Heart left ventricle (tissue), 16 donors: ENCODE results near the gene SLX9. TPM values are rescaled to one million over a fixed set of nuclear protein-coding genes. Genes with fewer than 3 reads are reported as not detected.
"Not testable (repeated sequence)": the region's sequence is repeated elsewhere in the genome, so short reads cannot be mapped to it uniquely, and the experiment has no call there.

Source experiments
- ATAC-seq, 4 donors: fragments of 200-7000 bp; cut with Tn5 transposase; one replicate each; pipeline ENCODE4 v1.9.1; 2020 to 2022; ENCODE audit warnings: moderate library complexity in 4 of 4, mild to moderate bottlenecking in 3 of 4, moderate number of reproducible peaks in 1 of 4
- DNase-seq, 5 donors: peaks; one replicate each; pipeline ENCODE4 v3.0.0-alpha.2; 2020
- H3K27ac ChIP-seq, 12 donors: fragments of 200-600 bp; sonication (generic) in 4 of 12; one replicate each; pipeline versions ENCODE4 v1.5.0 to v1.8.0; 2016 to 2022; ENCODE audit warnings: mild to moderate bottlenecking in 2 of 12
- H3K27me3 ChIP-seq, 9 donors: fragments of 200-600 bp; sonication (generic) in 2 of 9; one replicate each; pipeline versions ENCODE4 v1.5.1 to v1.8.0; 2016 to 2022; ENCODE audit warnings: mild to moderate bottlenecking in 3 of 9
- H3K36me3 ChIP-seq, 9 donors: fragments of 200-600 bp; sonication (generic) in 2 of 9; one replicate each; pipeline versions ENCODE4 v1.5.0 to v1.8.0; 2018 to 2022; ENCODE audit warnings: mild to moderate bottlenecking in 2 of 9
- H3K4me1 ChIP-seq, 12 donors: fragments of 200-600 bp; sonication (generic) in 4 of 12; one replicate each; pipeline versions ENCODE4 v1.5.0 to v1.8.0; 2016 to 2022; ENCODE audit warnings: mild to moderate bottlenecking in 3 of 12
- H3K4me3 ChIP-seq, 12 donors: fragments of 200-600 bp; sonication (generic) in 4 of 12; one replicate each; pipeline versions ENCODE4 v1.5.0 to v1.8.0; 2017 to 2022; ENCODE audit warnings: mild to moderate bottlenecking in 9 of 12, moderate library complexity in 4 of 12
- H3K9me3 ChIP-seq, 12 donors: fragments of 200-600 bp; sonication (generic) in 4 of 12; one replicate each; pipeline versions ENCODE4 v1.5.0 to v1.8.0; 2016 to 2022; ENCODE audit warnings: mild to moderate bottlenecking in 1 of 12
- CTCF ChIP-seq, 12 donors: fragments of 200-600 bp; sonication (generic) in 4 of 12; IDR thresholded peaks; one replicate each; pipeline versions ENCODE4 v1.5.0 to v1.8.0; 2018 to 2022; ENCODE audit warnings: antibody characterized with exemption in 12 of 12, mild to moderate bottlenecking in 5 of 12
- POLR2A ChIP-seq, 2 donors: fragments of 450-650 bp; IDR thresholded peaks; one replicate each; pipeline ENCODE4 v1.6.1; 2017; ENCODE audit warnings: antibody characterized with exemption in 2 of 2, mild to moderate bottlenecking in 2 of 2, moderate library complexity in 2 of 2
- WGBS, 4 donors: extraction: QIAGEN DNeasy Blood & Tissue Kit in 2 of 4; methylation state at CpG; one replicate each; pipeline versions ENCODE4 v1.1.5 to v1.1.7; 2013 to 2018; 5-methylcytosine and 5-hydroxymethylcytosine counted together
- intact Hi-C, 10 donors: fragments of 100-400 bp; cut with DNase I; formaldehyde crosslinking; loops; one replicate each; pipeline versions ENCODE4 v1.11.1 to v1.14.2; 2022
- polyA plus RNA-seq, 2 donors: library from polyadenylated mRNA; stranded (reverse); fragments of 200-250 nt; gene quantifications; one replicate each; pipeline ENCODE4 v1.2.3, GENCODE V29; 2013
- total RNA-seq, 9 donors: library from RNA; depleted of rRNA in 2 of 9; stranded (reverse); fragments of >200 nt in 2 of 9; fragmentation: NEBNext Ultra II Directional in 3 of 9; extraction: Animal tissue kit (Norgen Biotek cat#: 25700) in 3 of 9; gene quantifications; one replicate each; pipeline versions ENCODE4 v1.1.0 to v1.2.4, GENCODE V29; 2016 to 2023
- donor health status: ischemic (EF 13 %, LVEDD 7.1; RV severe dilation, severe dysfunction).
- donor health status: healthy with polysubstance abuse.
- donor health status: DM: no; HTN: yes; CAD: no.
- donor health status: DM: no; HTN: no; CAD: no.
- donor health status: ischemic (EF 25% LVEDD 6.9; RV normal size, moderate dysfunction).
- donor health status: ischemic (EF 25% LVEDD 5.7; RV mildly dilated, moderate dysfunction).
- donor health status: healthy.
- donor health status: DM: yes; HTN: yes; CAD: no.
- donor health status: ischemic (EF 35%, LVEDD 5.7; RV mildly dilated, moderate dysfunction).
- donor health status: nonischemic (EF 11% LVEDD 7.7; RV severe dilation, severe dysfunction).
- donor health status: DM: yes; HTN: yes; CAD: no.
- donor health status: PGD.
- donor health status: ischemic (EF 29% LVEDD 5.4; RV normal size, mild dysfunction).
- donor health status: nonischemic (EF 23%, LVEDD 6.1; RV moderate dilation, normal function).

Gene SLX9
- total and polyA plus RNA-seq, 11 donors = 38.5 to 77.8 (median 49.1) TPM

DNA sequence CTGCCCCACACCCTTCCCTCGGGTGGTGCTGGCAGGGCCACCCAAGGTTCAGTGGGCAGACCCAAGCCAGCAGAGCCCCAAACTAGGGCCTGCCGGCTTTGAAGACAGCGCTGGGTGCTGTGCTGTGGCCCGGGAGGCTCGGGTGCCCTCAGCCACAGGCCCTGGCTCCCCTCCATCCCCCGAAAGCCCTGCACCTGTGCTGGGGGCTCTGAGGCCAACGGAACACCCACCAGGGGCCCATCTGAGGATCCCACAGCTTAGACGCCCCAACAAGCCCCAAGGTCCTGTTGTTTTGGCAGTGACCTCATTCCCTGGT is 27.7 kb upstream of the SLX9 start:
- DNase-seq (peak in 2 of 5 donors; percentile 28 to 67), ATAC-seq (peak in 1 of 4 donors; percentile 9)
- 76 to 100% (median 84%) methylated on average over 2 to 8 of the region's 8 CpGs for WGBS, 4 donors
- Histone ChIP-seq H3K36me3 (peaks cover 0 to 26% (median 0%) of the 10 kb centered on the region in 9 donors), H3K4me3 (peak overlapping the region in 1 of 12 donors; percentile 35), H3K27ac (peak overlapping the region in 4 of 12 donors; percentile 35 to 88 (median 42)), H3K4me1 (peaks cover 0 to 97% (median 7%) of the 10 kb centered on the region in 12 donors), H3K27me3 (no peaks in the 10 kb centered on the region), H3K9me3 (no peaks in the 10 kb centered on the region)
- TF ChIP-seq CTCF (IDR thresholded peaks at IDR 0.05) (no peak), POLR2A (IDR thresholded peaks at IDR 0.05) (no peak)
- intact Hi-C loops = loop anchor here in 1 of 10 donors (10.0 kb wide), 1 partner anchor 407 kb away; no protein-coding TSS in a partner anchor

- peak in 2 of 5 donors; percentile 12 to 51 for DNase-seq
- Histone ChIP-seq H3K36me3 (peaks cover 0 to 27% (median 0%) of the 10 kb centered on the region in 9 donors), H3K4me1 (peaks cover 0 to 97% (median 7%) of the 10 kb centered on the region in 12 donors), H3K27ac (peak overlapping the region in 2 of 12 donors; percentile 37 to 90), H3K4me3 (peak overlapping the region in 1 of 12 donors; percentile 35)
- WGBS, 4 donors = 70 to 89% (median 82%) methylated on average over 6 to 19 of the region's 25 CpGs
- intact Hi-C loops = loop anchor here in 1 of 10 donors (10.0 kb wide), 1 partner anchor 408 kb away; no protein-coding TSS in a partner anchor
- H3K27me3 ChIP-seq, ATAC-seq, H3K9me3 ChIP-seq: not testable (repeated sequence)
Measured at GRCh38 chr21:44912506-44913412, 27.1 kb upstream of the SLX9 start.

DNA sequence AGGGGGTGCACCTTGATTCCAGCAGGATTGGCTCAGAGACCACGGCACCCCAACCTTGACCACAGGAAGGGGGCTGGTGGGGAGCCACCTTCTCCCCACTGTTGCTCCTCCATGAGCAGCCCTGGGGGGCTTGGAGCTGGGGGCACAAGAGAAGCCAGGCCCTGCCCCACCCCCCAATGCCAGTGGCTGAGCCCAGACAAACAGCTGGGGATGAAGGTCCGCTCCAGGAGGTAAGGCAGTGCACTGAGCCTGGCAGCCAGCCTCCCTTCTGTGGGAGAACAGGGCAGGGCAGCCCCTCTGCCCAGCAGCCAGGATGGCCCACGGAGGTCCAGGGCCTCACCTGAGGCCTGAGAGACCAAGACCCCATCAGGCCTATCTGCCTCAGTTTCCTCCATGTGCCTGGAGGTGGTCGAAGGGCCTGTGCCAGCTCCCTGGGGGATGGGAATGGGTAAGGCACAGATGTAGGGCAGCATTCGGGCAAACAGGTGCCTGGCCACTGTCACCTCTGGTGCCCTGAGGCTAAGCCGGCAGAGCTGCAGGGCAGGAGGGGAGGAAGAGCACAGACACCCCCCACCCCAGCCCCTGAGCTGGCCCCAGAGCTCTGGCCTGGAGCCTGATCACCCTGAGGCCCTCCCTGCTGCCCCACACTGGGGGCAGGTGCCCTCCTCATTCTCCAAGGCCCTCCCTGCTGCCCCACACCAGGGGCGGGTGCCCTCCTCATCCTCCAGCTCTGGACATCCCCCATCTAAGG is 26.2 kb upstream of the SLX9 start:
- no peak for ATAC-seq
- Histone ChIP-seq H3K27me3 (peaks cover 0 to 8% (median 0%) of the 10 kb centered on the region in 9 donors), H3K27ac (peak overlapping the region in 1 of 12 donors; percentile 90), H3K4me3 (peak overlapping the region in 1 of 12 donors; percentile 42), H3K4me1 (peaks cover 0 to 98% (median 7%) of the 10 kb centered on the region in 12 donors), H3K9me3 (no peaks in the 10 kb centered on the region), H3K36me3 (peaks cover 0 to 34% (median 0%) of the 10 kb centered on the region in 9 donors)
- TF ChIP-seq CTCF (IDR thresholded peaks at IDR 0.05) = no peak
- no peak for TF ChIP-seq POLR2A (IDR thresholded peaks at IDR 0.05)
- peak in 2 of 5 donors; percentile 18 to 62 for DNase-seq
- 82 to 90% (median 88%) methylated on average over 6 to 7 of the region's 7 CpGs for WGBS, 4 donors
- intact Hi-C loops = loop anchor here in 1 of 10 donors (10.0 kb wide), 1 partner anchor 409 kb away; no protein-coding TSS in a partner anchor

DNA sequence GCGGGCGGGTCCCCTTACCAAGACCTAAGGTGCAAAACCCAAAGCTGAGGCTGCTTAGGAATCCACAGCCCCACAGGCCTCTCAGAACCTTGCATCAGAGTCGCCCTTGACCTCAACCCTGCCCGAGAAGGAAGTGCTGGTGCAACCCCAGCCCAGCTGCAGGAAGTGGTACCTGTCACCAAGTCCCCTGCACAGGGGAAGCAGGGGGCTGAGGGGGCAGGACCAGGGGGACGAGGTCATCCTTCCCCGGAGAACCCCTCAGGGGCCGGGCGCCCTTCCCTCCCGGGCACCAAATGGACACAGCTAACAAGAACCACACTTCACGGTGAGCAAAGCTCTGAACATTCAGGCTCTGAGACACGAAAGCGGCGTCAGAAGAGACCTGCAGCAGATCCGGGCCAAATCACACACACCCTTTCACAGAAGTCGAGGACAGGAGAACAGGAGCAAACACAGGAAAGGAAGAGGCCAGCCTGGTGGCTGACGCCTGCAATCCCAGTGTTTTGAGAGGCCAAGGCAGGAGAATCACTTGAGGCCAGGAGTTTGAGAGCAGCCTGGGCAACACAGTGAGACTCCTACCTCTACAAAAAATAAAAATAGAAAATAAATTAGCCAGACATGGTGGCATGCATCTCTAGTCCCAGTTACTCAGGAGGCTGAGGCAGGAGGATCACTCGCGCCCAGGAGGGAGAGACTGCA is 25.5 kb upstream of the SLX9 start:
- Histone ChIP-seq H3K4me1 (peaks cover 0 to 93% (median 7%) of the 10 kb centered on the region in 12 donors), H3K9me3 (no peaks in the 10 kb centered on the region), H3K27me3 (peaks cover 0 to 13% (median 0%) of the 10 kb centered on the region in 9 donors), H3K36me3 (peaks cover 0 to 27% (median 0%) of the 10 kb centered on the region in 9 donors), H3K27ac (peak overlapping the region in 2 of 12 donors; percentile 9 to 90), H3K4me3 (peak overlapping the region in 1 of 12 donors; percentile 42)
- 80 to 91% (median 83%) methylated on average over 18 of the region's 18 CpGs for WGBS, 4 donors
- intact Hi-C loops = loop anchor here in 1 of 10 donors (10.0 kb wide), 1 partner anchor 410 kb away; no protein-coding TSS in a partner anchor
- DNase-seq (peak in 3 of 5 donors; percentile 52 to 77 (median 56)), ATAC-seq (peak in 3 of 4 donors; percentile 5 to 27 (median 13))
- no peak for TF ChIP-seq CTCF (IDR thresholded peaks at IDR 0.05)
- no peak for TF ChIP-seq POLR2A (IDR thresholded peaks at IDR 0.05)
